ENCODE data around the gene SPRR1B.

DNA sequence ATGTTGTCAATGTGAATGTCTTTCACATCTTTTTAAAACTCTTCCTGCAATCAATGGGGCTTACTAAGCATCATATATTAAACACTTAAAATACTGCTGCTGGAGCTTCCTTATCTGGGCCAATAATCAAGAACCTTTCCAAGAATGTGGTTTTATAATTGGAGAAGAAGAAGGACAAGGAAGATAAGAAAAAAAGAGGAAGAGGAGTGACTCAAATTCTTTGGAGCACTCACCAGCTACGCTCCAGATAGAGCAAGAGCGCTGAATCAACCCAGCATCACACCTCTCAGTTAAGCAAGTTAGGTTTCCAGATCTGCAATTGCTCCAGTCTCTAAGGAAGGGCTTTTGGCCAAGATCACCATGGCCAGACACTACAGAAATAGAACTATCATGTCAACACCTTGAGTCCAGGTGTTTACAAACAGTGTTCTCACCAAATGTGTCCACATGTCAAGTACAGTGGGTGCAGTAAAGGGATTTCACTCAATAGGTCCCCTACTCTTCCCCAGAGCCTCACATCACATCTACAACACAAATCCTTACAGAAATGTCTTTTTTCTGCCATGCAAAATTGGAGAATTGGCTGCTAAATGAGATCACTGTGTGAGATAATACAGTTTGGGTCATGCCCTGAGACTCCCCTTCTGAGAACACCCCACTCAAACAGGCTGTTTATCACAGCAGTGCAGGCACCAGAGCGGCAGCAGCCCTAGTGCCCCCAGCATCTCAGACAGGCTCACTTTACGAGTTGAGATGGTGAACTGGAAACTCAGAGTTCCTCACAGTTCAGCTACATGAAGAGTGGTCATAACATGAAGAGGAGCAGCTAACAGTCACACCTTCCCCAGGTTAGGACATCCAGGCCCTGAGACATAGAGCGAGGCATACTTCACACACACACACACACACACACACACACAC, 42.1 kb downstream of the SPRR1B start:
- TF ChIP-seq EZH2 (IDR thresholded peaks at IDR 0.05; ENCODE audit: borderline replicate concordance, insufficient read depth, low read depth, low read length, poor library complexity, severe bottlenecking) (no peak), CTCF (IDR thresholded peaks at IDR 0.05) (no peak)

All from B cell (primary cell).